HG02642 (cell line): ENCODE data around the gene COL23A1.

ENCODE experiments used
- ATAC-seq: cut with Tn5 transposase; IDR thresholded peaks from one replicate; pipeline ENCODE4 v1.9.1; 2021; ENCODE audit warnings: mild to moderate bottlenecking; ENCODE audit not compliant: unreplicated experiment, poor library complexity

COL23A1 gene

GRCh38 chr5:178429491-178430185, 160.6 kb downstream of the COL23A1 start:
- no peak for ATAC-seq

- ATAC-seq = no peak
These were observed 161.1 kb downstream of the COL23A1 start for GRCh38 chr5:178429156-178429468.

GRCh38 chr5:178428341-178429155, 161.6 kb downstream of the COL23A1 start:
- ATAC-seq = no peak

- no peak for ATAC-seq
These were observed 162.5 kb downstream of the COL23A1 start for GRCh38 chr5:178427576-178428197.

GRCh38 chr5:178426326-178427130, 163.7 kb downstream of the COL23A1 start:
- no peak for ATAC-seq

- no peak for ATAC-seq
These were observed 164.5 kb downstream of the COL23A1 start for GRCh38 chr5:178425621-178426068.

GRCh38 chr5:178424810-178425177, 165.4 kb downstream of the COL23A1 start:
- no peak for ATAC-seq

GRCh38 chr5:178423901-178424809, 166.0 kb downstream of the COL23A1 start:
- ATAC-seq = no peak

GRCh38 chr5:178423431-178423830, 166.8 kb downstream of the COL23A1 start:
- ATAC-seq = no peak

GRCh38 chr5:178422400-178422775, 167.8 kb downstream of the COL23A1 start:
- ATAC-seq = no peak

GRCh38 chr5:178421699-178422399, 168.3 kb downstream of the COL23A1 start:
- ATAC-seq = no peak

GRCh38 chr5:178421128-178421527, 169.1 kb downstream of the COL23A1 start:
- ATAC-seq = no peak

GRCh38 chr5:178420354-178420781, 169.8 kb downstream of the COL23A1 start:
- no peak for ATAC-seq

- no peak for ATAC-seq
These were observed 170.5 kb downstream of the COL23A1 start for GRCh38 chr5:178419651-178420050.

GRCh38 chr5:178419196-178419595, 171.0 kb downstream of the COL23A1 start:
- ATAC-seq = no peak

GRCh38 chr5:178418471-178419010, 171.7 kb downstream of the COL23A1 start:
- no peak for ATAC-seq

- no peak for ATAC-seq
These were observed 172.2 kb downstream of the COL23A1 start for GRCh38 chr5:178418031-178418430.

- no peak for ATAC-seq
These were observed 172.8 kb downstream of the COL23A1 start for GRCh38 chr5:178417391-178417811.

GRCh38 chr5:178416919-178417318, 173.3 kb downstream of the COL23A1 start:
- no peak for ATAC-seq
